AG04449 (cell line): Measurements from ENCODE around the gene TRAPPC2L.
"Not testable (repeated sequence)": the region's sequence is repeated elsewhere in the genome, so short reads cannot be mapped to it uniquely, and the experiment has no call there.

Source experiments
- CTCF ChIA-PET: fragments of 350-600 bp; formaldehyde crosslinking; extraction: SDS; loops from one replicate; lab custom pipeline; 2021; ENCODE audit warnings: antibody characterized with exemption; lab: Yijun Ruan, JAX
- POLR2A ChIA-PET: fragments of 400-600, 350-600 bp; formaldehyde crosslinking; extraction: SDS; loops from one replicate; lab custom pipeline; 2020; ENCODE audit warnings: antibody characterized with exemption, inconsistent platforms; lab: Yijun Ruan, JAX
- DNase-seq: peaks from one replicate; pipeline ENCODE4 v3.0.0-alpha.2; 2010; ENCODE audit warnings: low read depth, low spot score
- H3K4me3 ChIP-seq: 2 replicates; pipeline ENCODE4 v1.5.1; 2011; ENCODE audit warnings: low read depth, mild to moderate bottlenecking, control low read depth, low read length
- TF ChIP-seq, protein P1 (sequence below): IDR thresholded peaks from one replicate; pipeline ENCODE4 v1.5.1; 2011; ENCODE audit warnings: mild to moderate bottlenecking, moderate library complexity, low read length, control low read depth, inconsistent platforms; ENCODE audit not compliant: insufficient read depth; ENCODE audit errors: missing control alignments

TRAPPC2L gene

DNA sequence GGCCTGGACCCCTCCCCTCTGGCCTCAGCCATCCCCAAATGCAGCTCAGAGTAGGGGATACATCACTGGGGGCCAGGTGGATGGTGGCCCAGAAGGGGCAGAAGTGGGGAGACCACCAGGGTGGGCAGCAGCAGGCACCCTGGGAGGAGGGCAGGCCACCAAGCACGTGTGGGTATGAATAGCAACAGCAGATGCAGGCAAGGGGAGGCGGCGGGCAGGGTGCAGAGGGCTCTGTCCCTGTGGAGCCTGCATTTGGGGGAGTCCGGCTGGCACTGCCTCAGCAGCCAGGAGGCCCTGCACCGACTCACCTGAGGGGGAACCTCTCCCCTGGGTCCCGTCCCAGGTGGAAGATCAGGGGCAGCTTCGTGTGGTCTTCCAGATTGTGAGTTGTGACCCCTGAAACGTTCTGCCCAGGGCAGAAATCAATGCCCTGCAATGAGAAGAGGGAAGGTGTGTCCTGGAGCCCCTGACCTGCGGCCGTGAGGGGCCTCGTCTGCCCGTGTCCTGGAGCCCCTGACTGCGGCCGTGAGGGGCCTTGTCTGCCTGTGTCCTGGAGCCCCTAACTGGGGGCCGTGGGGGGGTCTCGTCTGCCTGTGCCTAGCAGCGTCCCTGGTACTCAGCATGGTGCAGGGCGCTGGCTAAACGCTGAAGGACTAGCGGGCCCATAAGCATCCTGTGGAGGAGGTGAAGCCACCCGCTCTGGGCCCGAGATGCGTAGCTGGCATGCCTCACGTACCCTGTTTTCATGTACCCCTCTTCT is 34.5 kb upstream of the TRAPPC2L start:
- ChIA-PET CTCF (interaction anchor here (1.7 kb wide), 1 partner anchor 36 kb away, joined by 5 read pairs; no protein-coding TSS in a partner anchor), POLR2A (no interaction called here)
- DNase-seq = no peak
- TF ChIP-seq, protein P1, sequence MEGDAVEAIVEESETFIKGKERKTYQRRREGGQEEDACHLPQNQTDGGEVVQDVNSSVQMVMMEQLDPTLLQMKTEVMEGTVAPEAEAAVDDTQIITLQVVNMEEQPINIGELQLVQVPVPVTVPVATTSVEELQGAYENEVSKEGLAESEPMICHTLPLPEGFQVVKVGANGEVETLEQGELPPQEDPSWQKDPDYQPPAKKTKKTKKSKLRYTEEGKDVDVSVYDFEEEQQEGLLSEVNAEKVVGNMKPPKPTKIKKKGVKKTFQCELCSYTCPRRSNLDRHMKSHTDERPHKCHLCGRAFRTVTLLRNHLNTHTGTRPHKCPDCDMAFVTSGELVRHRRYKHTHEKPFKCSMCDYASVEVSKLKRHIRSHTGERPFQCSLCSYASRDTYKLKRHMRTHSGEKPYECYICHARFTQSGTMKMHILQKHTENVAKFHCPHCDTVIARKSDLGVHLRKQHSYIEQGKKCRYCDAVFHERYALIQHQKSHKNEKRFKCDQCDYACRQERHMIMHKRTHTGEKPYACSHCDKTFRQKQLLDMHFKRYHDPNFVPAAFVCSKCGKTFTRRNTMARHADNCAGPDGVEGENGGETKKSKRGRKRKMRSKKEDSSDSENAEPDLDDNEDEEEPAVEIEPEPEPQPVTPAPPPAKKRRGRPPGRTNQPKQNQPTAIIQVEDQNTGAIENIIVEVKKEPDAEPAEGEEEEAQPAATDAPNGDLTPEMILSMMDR = no peak
- no peak overlapping the region for H3K4me3 ChIP-seq

- DNase-seq, H3K4me3 ChIP-seq, POLR2A ChIA-PET, CTCF ChIA-PET: not testable (repeated sequence)
Measured at GRCh38 chr16:88823646-88824045, 33.3 kb upstream of the TRAPPC2L start.

GRCh38 chr16:88824256-88825077 is 32.5 kb upstream of the TRAPPC2L start:
- ChIA-PET CTCF (interaction anchor here (1.0 kb wide), 1 partner anchor 11 kb away, joined by 4 read pairs; no protein-coding TSS in a partner anchor), POLR2A (no interaction called here)
- TF ChIP-seq, protein P1 = no peak
- no peak for DNase-seq
- no peak overlapping the region for H3K4me3 ChIP-seq

DNA sequence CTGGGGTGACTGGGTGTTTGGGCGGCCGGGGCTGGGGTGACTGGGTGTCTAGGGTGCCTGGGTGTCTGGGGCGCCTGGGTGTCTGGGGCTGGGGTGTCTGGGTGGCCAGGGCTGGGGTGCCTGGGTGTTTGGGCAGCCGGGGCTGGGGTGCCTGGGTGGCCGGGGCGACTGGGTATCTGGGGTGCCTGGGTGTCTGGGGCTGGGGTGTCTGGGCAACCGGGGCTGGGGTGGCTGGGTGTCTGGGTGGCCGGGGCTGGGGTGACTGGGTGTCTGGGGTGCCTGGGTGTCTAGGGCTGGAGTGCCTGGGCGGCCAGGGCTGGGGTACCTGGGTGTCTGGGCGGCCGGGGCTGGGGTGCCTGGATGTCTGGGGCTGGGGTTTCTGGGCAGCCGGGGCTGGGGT is 31.8 kb upstream of the TRAPPC2L start:
- DNase-seq = no peak
- TF ChIP-seq, protein P1 = no peak
- CTCF ChIA-PET = interaction anchor here (1.0 kb wide), 1 partner anchor 12 kb away, joined by 4 read pairs; no protein-coding TSS in a partner anchor
- H3K4me3 ChIP-seq = no peak overlapping the region
- POLR2A ChIA-PET = no interaction called here

DNA sequence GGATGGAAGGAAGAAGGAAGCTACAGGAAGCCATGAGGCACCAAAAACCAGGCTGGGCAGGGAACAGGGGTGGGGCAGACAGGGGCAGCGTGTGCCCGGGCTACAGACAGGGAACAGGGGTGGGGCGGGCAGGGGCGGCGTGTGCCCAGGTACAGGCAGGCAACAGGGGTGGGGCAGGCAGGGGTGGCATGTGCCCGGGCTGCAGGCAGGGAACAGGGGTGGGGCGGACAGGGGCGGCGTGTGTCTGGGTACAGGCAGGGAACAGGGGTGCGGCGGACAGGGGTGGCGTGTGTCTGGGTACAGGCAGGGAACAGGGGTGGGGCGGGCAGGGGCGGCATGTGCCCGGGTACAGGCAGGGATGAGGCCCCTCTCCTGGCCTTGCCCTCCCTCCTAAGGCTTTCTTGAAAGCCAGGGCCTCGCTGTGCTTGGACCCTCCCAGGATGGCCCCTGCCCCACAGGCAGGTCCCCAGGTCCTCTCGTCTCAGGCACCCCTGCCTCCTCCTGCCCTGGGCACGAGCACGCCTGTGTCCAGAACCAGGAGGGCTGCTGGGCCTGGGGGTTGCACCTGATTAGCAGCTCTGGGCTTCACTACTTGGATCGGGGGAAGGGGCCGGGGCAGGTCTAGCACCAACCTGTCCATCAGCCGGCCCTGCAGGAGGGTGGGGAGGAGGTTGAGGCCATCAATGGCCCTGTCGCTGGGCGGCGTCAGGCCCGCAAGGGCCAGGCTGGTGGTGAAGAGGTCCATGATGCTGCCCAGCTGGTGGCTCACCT is 30.7 kb upstream of the TRAPPC2L start:
- POLR2A ChIA-PET = no interaction called here
- no peak overlapping the region for H3K4me3 ChIP-seq
- DNase-seq = no peak
- CTCF ChIA-PET = no interaction called here
- TF ChIP-seq, protein P1 = no peak

GRCh38 chr16:88827727-88828126 is 29.2 kb upstream of the TRAPPC2L start:
- no peak for DNase-seq
- TF ChIP-seq, protein P1 = no peak
- H3K4me3 ChIP-seq = no peak overlapping the region
- CTCF ChIA-PET = interaction anchor here (1.1 to 1.2 kb wide), 2 partner anchors 16 to 18 kb away, joined by 3 read pairs; partner anchors contain the start of gene APRT
- POLR2A ChIA-PET = interaction anchor here (0.6 kb wide), 1 partner anchor 22 kb away, joined by 3 read pairs; no protein-coding TSS in a partner anchor
